ENCODE data around the gene OPRL1.

DNA sequence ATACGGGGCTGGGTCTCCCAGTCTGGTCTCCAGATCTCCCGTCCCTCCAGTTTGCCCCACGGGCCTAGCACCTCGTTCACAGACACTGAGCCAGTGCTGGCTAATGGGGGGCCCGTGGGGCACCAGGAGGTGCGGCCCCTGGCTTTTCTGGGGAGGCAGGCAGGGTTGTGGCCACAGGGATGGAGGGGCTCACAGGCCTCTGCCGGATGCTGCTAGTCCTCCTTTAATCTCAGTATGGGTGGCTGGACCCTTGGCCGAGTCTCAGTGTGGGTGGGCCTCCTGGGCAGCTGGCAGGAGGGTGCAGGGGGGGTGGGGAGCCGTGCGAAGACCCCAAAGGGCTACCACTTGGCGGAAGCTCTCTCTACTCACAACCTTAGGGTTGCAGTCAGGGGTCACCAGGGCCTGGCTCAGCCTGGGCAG is 28.8 kb upstream of the OPRL1 start:
- TF ChIP-seq, protein P1, sequence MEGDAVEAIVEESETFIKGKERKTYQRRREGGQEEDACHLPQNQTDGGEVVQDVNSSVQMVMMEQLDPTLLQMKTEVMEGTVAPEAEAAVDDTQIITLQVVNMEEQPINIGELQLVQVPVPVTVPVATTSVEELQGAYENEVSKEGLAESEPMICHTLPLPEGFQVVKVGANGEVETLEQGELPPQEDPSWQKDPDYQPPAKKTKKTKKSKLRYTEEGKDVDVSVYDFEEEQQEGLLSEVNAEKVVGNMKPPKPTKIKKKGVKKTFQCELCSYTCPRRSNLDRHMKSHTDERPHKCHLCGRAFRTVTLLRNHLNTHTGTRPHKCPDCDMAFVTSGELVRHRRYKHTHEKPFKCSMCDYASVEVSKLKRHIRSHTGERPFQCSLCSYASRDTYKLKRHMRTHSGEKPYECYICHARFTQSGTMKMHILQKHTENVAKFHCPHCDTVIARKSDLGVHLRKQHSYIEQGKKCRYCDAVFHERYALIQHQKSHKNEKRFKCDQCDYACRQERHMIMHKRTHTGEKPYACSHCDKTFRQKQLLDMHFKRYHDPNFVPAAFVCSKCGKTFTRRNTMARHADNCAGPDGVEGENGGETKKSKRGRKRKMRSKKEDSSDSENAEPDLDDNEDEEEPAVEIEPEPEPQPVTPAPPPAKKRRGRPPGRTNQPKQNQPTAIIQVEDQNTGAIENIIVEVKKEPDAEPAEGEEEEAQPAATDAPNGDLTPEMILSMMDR (conservative IDR thresholded peaks at IDR 0.05 in 1 of 2, IDR thresholded peaks at IDR 0.05 in 1 of 2; ENCODE audit: extremely low read depth in 1 of 2, insufficient read depth in 1 of 2, low read depth in 1 of 2, low read length in 2 of 2): no peak
- no peak for TF ChIP-seq EZH2 (IDR thresholded peaks at IDR 0.05; ENCODE audit: borderline replicate concordance, low read length)
